ENCODE results near the gene LAMP2.
"Not testable (repeated sequence)": the region's sequence is repeated elsewhere in the genome, so short reads cannot be mapped to it uniquely, and the experiment has no call there.

- TF ChIP-seq, protein P1, sequence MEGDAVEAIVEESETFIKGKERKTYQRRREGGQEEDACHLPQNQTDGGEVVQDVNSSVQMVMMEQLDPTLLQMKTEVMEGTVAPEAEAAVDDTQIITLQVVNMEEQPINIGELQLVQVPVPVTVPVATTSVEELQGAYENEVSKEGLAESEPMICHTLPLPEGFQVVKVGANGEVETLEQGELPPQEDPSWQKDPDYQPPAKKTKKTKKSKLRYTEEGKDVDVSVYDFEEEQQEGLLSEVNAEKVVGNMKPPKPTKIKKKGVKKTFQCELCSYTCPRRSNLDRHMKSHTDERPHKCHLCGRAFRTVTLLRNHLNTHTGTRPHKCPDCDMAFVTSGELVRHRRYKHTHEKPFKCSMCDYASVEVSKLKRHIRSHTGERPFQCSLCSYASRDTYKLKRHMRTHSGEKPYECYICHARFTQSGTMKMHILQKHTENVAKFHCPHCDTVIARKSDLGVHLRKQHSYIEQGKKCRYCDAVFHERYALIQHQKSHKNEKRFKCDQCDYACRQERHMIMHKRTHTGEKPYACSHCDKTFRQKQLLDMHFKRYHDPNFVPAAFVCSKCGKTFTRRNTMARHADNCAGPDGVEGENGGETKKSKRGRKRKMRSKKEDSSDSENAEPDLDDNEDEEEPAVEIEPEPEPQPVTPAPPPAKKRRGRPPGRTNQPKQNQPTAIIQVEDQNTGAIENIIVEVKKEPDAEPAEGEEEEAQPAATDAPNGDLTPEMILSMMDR (IDR thresholded peaks at IDR 0.05) = peak; percentile 37 to 58 (median 45)
- not testable (repeated sequence) for TF ChIP-seq EP300 (IDR thresholded peaks at IDR 0.05)
These were observed 6.4 kb upstream of the LAMP2 start for GRCh38 chrX:120475447-120475846.
